H4 (cell line): ENCODE data around the gene SFMBT2. TPM values are rescaled to one million over a fixed set of nuclear protein-coding genes. Genes with fewer than 3 reads are reported as not detected.
A peak's percentile ranks its signal among the peaks of the same experiment; 100 is the strongest.

Source experiments
- DNase-seq: peaks from one replicate; pipeline ENCODE4 v3.0.0-alpha.2; 2015; ENCODE audit warnings: low spot score
- total RNA-seq: library from RNA; depleted of rRNA; stranded (reverse); fragments of >200 nt; shearing (Covaris generic); gene quantifications from 2 replicates; pipeline ENCODE4 v1.2.3, GENCODE V29; 2014

Gene SFMBT2
- total RNA-seq, 1 experiment from 2014 or later: 0.85 TPM

DNA sequence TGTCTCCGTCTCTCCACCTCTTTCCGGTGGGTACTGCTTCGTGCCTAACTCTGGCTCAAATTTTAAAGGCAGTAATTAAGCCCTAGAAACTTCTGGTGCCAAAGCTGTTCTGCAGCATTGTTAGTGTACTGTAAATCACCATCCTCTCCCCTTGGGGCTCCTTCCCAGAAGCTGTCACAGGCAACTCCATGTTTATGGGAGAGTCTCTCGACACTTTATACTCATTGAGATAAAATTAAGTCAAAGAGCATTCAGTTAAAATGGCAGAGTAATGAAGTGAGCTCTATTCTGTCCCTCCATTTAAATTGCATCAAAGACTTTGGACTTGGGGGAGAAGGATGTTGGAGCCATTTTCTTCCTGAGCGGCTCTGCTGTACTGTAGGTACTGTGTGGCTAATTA is 274.8 kb downstream of the SFMBT2 start:
- DNase-seq: no peak

GRCh38 chr10:7135188-7135587 is 275.6 kb downstream of the SFMBT2 start:
- DNase-seq: no peak

- no peak for DNase-seq
Observed at GRCh38 chr10:7134448-7134847, 276.4 kb downstream of the SFMBT2 start.

- no peak for DNase-seq
Observed at GRCh38 chr10:7133958-7134357, 276.9 kb downstream of the SFMBT2 start.

GRCh38 chr10:7133278-7133677 is 277.6 kb downstream of the SFMBT2 start:
- DNase-seq: no peak

DNA sequence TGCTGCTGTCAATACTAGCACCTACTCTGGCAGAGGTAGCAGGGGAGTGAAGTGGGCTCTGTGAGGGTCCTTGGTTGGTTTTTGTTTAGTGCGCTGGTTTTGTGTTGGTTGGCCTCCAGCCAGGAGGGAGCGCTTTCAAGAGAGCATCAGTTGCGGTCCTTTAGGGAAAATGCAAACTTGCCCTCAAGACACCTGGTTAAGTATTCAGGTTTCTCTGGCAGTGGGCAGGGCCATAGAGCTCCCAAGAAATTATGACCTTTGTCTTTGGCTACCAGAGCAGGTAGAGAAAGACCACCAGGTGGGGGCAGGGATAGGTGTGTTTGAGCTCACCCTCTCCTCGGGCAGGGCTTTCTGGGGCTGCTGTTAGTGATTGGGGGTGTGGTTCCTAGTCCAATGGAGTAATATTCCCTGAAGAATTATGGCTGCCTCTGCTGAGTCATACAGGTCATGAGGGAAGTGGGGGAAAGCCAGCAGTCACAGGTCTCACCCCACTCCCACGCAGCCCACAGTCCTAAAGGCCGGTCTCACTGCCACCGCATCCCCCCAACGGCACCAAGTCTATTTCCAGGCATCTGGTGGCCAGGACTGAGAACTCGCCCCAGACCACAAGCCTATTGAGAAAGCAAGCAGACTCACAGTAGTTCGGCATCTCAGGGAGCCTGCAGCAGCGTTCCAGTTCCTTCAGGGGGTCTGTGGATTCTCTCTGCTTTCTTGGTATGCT is 280.5 kb downstream of the SFMBT2 start:
- no peak for DNase-seq

- DNase-seq: no peak
Observed at GRCh38 chr10:7123774-7124173, 287.1 kb downstream of the SFMBT2 start.

GRCh38 chr10:7122561-7122960 is 288.3 kb downstream of the SFMBT2 start:
- DNase-seq: no peak

DNA sequence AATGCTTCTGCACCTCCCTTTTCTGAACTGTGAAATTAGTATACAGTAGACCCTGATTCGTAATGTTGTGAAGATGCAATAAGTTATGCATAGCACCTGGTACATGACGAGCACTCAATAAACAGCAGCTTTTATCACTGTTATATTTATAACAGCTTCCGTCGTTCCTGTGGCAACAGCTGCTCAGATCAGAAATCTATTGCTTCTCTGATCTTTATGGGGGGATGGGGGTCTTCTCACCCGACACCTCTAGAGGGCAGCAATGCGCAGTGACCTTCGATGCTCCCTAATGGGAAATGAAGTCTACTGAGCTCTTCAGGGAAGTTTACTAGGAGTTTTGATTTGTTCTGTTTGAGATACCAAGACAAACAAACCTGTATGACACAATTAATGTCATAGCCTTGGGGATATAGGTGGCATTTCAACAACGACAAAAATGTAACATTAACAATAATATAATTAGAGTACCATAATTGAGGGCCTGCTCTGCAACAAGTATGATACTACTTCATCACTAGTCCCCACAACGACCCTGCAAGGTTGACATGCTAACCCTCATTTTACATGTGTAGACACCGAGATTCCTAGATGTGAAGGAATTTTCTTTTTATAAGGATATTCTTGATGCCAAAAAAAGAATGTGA is 289.6 kb downstream of the SFMBT2 start:
- peak; percentile 13 for DNase-seq

- no peak for DNase-seq
Observed at GRCh38 chr10:7119325-7120015, 291.4 kb downstream of the SFMBT2 start.

GRCh38 chr10:7117806-7118674 is 292.8 kb downstream of the SFMBT2 start:
- DNase-seq: no peak

DNA sequence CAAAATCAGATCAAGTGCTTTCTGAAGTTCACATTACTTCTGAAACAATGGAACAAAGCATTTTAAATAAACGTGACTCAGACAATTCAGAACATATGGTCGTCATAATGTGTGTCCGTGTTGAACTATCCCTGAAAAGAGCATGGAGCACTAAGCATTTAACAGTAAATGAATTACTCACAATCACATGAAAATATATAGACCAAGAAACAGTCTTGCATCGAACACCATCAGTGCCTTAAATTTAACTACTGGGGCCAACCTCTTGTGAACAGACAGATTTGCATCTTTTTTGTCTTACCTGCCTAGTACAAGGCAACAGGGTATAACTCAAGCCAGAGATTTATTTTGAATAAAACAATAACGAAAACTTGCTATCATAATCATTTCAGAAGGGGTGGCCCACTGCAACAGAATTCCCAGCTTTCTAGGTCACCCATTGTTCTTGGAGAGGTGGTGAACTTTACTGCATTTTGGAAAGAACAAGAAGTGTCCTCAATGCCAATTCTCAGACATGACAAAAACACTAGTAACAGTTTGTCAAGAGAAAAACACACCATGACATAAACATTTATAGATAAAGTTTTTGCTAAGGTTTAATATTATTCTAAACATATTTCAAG is 293.5 kb downstream of the SFMBT2 start:
- no peak for DNase-seq

- DNase-seq: no peak
Observed at GRCh38 chr10:7111561-7111960, 299.3 kb downstream of the SFMBT2 start.

DNA sequence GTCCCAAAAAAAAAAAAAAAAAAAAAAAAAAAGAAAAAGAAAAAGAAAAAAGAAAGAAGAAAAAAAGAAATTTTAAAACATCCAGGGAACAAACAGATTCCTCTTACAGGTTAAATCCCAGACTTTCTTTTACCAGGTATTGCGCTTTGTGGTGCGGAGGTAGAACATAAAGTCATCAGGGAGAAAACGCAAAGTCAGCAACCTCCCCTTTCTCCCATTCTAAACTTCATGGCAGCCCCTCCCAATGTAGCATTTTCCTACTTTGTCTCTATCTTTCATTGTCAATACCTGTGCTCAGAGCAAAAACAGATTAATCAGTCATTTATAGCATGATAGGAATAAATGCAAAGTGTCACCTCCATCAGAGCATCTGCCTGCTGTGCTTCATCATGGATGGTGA is 299.7 kb downstream of the SFMBT2 start:
- DNase-seq: no peak
